ENCODE data around the gene MINAR2. TPM values are rescaled to one million over a fixed set of nuclear protein-coding genes. Genes with fewer than 3 reads are reported as not detected.

The MINAR2 gene, protein sequence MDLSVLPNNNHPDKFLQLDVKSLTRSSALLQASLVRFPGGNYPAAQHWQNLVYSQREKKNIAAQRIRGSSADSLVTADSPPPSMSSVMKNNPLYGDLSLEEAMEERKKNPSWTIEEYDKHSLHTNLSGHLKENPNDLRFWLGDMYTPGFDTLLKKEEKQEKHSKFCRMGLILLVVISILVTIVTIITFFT
- polyA plus RNA-seq (ENCODE audit: insufficient read length in 3 of 3): under 1 TPM; 0.07 to 0.11 (median 0.08) TPM

DNA sequence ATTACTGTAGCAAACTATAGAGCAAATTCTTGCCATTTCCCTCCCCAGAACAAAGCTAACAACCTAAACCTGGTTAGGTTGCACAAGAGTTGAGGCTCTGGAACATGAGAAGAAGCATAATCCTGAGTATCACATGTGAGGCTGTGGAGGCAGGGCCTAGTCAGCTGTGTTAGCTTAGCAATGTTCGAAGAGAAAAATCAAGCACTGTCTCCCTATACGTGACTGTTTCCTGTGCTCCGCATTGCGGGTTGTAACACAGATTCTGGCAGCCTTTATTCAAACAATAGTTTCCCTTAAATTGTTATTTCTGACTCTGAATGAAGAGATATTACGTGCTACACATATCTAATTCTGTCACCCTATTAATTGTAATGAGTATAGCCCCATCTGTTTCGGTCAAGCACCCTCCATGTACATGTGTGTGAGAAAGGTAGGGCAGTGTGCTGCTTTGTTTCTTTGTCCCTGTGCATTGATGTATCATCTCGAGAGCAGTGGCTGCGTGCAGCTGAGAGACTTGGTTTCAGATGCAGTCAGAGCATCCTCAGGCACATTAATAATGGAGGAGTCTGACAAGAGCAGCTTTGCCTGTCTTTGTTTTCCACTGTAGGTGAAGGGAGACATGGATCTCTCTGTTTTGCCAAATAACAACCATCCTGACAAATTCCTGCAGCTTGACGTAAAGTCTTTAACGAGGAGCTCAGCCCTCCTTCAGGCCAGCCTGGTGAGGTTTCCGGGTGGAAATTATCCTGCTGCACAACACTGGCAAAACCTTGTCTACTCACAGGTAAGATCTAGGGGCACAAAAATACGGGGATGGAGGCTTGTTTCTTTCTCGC is at the start of gene MINAR2:
Gene MINAR2 (plus strand): TSS at position 523 of the 836 bp plus-strand sequence. CDS start 97 bp downstream, at position 620.
- no peak for DNase-seq (ENCODE audit: low read depth in 3 of 3, low spot score in 2 of 3)

DNA sequence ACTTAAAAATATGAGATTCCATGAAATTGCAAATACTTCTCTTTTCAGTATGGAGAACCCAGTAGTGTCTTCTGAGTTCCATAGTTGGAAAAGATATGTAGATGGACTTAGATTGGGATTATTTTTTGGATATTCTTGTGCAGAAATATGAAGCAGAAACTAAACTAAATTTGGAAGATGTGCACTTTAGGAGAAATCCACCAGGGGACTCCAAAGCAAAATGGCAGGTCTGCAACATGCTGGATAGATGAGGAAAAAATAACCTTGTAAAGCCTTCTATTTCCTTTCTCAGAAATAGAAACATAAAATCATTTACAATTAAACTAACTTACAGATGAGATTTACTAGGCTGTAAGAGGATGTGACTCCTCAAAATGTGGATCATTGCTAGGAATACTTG is 49.2 kb upstream of the MINAR2 start:
- DNase-seq (ENCODE audit: low read depth in 3 of 3, low spot score in 2 of 3): no peak

DNA sequence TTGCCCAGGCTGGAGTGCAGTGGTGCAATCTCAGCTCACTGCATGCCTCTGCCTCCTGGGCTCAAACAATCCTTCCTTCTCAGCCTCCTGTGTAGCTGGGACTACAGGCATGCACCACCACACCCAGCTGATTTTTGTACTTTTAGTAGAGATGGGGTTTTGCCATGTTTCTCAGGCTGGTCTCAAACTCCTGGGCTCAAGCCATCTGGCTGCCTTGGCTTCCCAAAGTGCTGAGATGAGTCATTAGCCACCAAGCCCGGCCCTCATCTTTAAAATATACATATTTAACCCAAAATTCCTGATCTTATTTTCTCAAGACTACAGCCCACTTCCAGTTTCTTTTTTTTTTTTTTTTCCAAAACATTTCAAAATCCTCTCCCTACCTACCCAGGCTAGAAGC is 31.7 kb upstream of the MINAR2 start:
- DNase-seq (ENCODE audit: low read depth in 3 of 3, low spot score in 2 of 3): no peak

DNA sequence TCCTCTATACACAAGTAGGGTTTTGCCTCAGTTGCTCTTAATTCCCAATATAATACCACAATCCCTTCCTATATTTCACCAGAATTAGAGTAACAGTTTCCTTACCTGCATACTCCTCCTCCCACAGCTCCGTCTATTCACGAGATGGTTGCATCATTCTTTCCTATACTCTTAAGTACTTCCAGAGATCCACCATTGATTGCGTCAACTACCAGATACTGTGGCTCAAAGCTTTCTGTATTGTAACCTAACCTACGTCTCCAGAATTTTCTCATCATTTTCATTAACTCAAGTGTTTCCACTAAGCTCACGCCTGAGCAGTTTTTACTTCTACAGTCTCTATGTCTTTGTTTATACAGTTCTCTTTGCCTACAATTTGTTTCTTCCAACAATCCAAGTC is 31.2 kb upstream of the MINAR2 start:
- no peak for DNase-seq (ENCODE audit: low read depth in 3 of 3, low spot score in 2 of 3)

DNA sequence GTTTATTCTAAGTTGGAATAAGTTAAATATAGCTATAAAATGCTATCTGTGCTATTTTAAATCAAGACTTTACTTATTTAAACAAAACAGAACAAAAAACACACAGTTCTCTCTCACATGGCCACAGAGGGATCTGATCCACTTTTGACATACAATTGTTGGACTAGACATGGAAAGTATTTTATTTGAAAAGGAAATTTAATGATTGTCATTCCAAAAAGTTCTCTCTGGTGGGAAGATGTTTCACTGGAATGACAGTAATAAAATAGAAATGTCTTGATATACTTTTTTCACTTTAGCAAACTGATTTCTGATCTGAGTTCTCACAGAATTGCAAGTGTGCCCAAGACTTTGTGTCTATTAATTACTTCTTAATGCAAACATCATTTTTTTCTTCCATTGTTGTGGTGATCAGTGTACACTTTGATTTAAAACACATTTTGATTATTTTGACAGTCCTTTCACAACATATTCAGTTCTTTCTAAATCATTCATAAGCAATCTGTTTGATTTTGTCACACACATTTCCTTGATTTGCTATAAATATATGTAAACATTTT is 30.1 kb upstream of the MINAR2 start:
- DNase-seq (ENCODE audit: low read depth in 3 of 3, low spot score in 2 of 3): no peak

DNA sequence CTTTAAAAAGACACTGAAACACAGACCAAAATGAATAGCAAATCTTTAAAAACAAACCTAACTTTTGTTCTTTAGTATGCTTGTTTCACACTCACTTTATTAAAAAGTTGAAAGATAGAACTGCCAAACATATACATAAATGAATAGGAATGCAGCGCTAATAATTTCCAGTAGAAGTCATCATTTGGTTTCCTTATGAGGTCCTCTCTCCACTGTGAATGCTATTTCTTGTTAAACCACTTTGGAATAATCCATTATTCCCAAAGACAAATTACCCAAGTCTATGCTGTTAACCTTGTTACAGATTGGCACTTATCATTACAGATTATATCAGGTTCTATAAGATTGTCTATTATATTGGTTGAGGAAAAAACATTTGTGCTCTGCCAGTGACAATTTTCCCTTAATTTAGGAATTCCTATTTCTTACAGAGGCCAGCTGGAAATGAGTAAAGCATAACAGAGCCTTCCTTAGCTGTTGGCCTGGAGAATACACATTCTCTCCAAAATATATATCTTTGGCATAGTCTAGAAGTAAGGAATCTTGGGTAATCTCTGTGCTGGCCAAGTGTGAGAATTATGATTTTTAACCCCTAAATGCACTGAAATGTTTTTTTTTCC is 29.3 kb upstream of the MINAR2 start:
- DNase-seq (ENCODE audit: low read depth in 3 of 3, low spot score in 2 of 3): no peak

DNA sequence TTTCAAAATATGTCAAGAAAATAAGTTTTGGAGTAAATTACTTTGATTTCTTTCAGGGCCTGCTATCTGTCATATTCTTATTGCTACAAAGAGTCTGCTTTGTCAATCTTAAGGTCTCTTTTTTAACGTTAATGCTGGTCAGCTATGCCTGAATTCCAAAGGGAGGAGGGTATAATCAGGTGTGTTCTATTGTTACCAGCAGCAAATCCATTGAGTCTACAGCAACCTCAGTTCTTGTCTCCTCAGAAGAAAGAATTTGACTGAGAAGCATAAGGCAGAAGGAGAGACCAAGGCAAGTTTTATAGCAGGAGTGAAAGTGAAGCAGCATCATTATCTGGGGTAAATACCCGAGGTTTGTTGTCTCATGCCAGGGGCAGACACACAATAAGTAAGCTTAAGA is 23.7 kb upstream of the MINAR2 start:
- no peak for DNase-seq (ENCODE audit: low read depth in 3 of 3, low spot score in 2 of 3)

DNA sequence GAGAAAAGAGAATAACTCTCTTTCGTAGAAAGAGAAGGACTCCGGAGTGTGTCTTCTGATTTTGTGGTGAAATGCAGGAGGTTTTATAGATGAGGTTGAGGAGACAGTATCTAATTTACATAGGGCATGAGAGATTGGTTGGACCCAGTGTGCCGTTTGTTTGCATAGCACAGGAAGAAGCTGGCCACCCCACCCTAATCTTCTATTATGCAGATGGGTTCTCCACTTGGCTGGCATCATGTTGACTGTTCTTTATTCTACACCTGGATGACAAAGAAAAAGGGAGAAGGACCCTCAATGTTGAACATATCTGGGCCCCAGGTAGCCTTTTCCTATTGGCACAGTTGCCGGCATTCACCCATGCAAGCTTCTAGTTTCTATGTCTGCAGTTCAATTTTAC is 23.2 kb upstream of the MINAR2 start:
- DNase-seq (ENCODE audit: low read depth in 3 of 3, low spot score in 2 of 3): no peak

DNA sequence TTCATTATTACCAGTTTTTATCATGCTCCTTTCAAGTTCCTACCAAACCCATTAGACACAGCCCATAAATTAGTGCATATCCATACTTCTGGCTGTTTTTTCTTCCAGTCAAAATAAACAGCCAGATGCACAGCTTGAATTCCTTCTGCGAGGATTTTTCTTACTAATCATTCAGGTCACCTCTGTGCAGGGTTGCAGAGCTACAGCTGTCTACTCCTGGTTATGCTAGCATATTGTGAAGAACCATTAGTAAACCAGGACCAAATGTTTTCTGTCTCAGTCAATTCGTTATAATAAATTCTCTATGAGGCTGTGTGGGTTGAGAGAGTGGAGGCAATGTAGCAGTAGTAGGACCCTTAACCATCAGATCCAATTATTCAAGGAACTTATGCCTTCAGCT is 8.1 kb upstream of the MINAR2 start:
- DNase-seq (ENCODE audit: low read depth in 3 of 3, low spot score in 2 of 3): no peak

DNA sequence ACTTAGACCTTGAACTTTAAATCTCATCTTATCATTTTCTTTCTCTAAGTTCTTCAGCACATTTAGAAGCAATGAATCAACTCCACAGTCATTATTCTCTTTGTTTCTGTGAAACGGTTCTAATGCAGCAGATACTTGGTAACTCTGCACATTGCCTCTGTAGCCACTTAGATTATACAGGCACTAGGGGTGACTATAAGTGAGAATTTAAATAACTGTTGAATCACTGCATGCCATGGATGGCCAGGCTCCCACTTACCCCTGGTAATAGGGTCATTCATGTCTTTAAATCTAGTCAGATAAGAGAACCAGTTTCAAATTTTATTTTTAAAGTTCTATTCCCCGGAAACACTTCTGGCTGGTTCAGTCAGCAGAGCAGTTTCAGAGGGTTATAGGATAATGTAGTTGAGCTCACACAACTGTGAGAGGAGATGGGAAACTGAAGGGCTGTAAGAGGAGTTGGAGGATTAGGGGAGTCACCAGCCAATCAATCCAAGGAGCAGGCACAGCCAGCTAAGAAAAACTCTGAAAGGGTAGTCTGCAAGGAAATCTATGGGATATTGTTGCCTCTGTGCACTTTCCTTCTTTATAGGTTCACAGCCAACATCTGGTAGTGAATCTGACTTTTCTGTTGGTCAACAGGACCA is 4.2 kb upstream of the MINAR2 start:
- DNase-seq (ENCODE audit: low read depth in 3 of 3, low spot score in 2 of 3): no peak

DNA sequence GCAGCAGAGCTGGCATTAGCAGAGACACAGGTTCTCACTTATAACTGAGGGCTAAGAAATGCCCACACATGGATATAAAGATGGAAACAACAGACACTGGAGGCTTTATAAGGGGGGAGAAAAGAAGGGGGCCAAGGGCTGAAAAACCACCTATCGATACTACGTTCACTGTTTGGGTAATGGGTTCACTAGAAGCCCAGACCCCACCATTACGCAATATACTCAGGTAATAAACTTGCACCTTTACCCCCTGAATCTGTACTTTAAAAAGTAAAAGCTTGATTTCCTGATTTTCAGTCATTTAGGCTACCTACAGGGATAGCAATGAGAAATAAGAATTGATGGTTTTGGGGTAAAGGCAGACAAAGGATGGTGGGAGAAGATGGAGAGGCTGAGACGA is 1.9 kb upstream of the MINAR2 start:
- DNase-seq (ENCODE audit: low read depth in 3 of 3, low spot score in 2 of 3): no peak

DNA sequence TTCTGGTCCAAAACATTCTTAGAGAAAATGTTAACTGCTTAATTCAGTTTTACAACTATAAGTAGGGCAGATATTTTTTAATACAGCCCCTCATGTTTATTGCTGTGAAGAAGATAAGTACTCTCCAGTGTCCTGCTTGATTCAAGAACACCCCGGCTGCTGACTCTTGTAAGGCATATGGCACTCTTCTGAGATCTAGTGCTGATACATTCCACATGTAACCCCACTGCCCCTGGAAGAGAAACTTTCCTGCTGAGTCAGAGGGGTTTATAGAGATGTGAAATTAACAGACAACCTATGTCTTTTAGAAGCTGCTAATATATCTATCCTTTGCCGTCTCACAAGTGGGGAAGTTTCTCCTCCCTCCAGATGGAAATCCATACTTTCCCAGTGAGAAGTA is 1.0 kb upstream of the MINAR2 start:
- DNase-seq (ENCODE audit: low read depth in 3 of 3, low spot score in 2 of 3): no peak

DNA sequence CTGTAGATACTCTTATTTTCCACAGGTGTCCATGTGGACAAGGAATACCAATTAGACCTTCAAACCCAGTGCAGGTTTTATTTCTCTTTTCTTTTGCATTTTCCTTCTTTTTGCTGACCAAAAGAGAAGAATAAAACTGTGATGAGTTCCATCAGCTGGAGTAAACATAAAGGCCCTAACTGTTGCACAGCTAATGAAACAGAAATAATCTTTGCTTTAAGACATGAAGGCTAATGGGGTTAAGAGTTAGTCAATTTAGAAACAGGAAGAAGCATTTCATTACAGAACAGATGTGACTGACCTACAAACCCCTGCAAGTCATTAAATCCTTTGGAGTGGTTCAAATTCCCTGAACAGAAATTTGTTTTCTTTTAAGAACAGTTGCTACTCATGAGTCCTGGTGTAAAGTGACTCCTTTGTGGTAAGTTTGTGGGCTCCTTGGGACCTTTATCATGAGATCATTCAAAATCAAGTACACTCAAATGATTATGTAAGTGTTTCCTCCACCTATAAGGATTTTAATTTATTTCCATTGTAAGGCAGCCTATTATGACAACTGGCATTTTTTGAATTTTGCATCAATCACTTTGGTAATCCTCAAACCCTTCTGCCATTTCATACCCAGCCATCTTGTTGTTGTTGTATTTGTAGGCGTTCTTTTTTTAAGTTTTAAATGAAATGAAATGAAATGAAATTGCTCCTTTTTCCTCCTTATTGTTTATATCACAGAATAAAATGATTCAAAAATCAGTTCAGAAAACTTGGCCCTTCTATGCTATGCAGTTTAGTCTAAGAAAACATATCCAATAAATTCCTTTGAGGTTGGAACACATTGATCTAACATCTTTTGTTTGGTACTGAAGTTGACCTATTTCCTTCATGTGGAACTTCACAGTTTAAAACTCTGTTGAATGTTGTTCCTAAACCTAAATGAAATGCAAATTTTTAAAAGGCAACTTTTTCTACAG is 1.3 kb downstream of the MINAR2 start:
- no peak for DNase-seq (ENCODE audit: low read depth in 3 of 3, low spot score in 2 of 3)

DNA sequence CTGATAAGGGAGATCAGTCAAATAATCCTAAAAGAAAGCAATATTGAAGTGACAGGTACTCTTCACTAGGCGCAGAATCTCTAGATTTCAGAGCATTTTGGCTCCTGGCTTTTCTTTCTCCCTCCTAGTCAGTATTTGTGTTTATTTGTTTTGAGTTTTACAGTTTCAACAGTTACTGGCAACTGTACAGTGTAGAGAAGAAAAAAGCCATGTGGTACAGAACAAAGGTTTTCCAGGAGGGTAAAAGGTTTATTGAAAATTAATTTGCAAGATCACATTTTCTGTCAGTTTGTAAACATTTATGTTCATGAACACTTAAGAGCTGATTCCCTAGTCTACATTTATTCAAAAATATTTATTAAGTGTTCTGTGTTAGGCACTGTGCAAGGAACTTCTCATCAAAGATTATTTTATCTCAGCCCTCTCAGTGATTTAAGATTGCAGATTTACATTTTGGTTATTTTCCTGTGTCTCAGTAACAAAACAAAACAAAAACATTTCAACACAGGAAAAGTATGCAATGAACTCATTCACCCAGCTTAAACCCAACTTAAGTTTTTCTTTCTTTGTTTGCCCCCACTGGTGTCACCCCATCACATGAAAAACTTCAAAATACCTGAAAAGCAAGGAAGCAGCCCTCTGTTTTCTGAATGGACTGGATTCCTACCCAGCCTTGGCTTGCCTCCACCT is 12.9 kb downstream of the MINAR2 start:
- DNase-seq (ENCODE audit: low read depth in 3 of 3, low spot score in 2 of 3): no peak

DNA sequence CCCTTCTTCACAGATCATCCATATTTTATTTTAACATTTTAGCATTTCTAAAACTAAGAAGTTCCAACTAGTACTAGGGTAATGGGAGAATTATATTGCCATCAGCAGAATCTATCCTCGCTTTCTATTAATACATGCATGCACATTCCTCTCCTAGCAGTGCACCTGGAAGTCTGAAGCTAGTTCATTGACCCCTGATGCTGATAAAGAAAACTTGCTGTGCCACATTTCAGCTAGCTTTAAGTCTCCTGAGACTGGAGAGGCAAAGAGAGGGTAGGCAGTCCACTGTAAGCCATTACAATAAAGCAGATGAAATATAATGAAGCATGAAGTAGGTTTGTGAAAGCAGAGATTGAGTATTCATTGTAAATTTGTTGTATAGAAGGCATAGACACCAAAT is 15.8 kb downstream of the MINAR2 start:
- DNase-seq (ENCODE audit: low read depth in 3 of 3, low spot score in 2 of 3): no peak

DNA sequence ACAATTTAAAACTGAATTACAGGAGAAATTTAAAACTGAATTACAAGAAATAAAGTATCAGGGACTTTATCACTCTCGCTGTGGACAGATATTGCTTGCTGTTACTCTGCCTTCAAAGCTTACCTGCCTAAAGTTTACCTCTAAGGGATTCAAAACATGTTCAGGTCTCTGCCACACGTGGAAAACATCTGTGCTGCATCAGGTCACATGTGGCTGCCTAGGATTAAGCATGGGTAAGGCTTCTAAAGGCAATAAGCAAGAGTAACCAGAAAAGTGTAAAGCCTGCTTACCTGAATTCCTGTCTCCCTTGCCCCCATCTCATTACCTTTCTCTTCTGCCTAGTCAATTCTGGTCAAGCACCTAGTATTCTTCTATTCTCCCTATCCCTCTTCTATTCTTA is 18.9 kb downstream of the MINAR2 start:
- DNase-seq (ENCODE audit: low read depth in 3 of 3, low spot score in 2 of 3): no peak

DNA sequence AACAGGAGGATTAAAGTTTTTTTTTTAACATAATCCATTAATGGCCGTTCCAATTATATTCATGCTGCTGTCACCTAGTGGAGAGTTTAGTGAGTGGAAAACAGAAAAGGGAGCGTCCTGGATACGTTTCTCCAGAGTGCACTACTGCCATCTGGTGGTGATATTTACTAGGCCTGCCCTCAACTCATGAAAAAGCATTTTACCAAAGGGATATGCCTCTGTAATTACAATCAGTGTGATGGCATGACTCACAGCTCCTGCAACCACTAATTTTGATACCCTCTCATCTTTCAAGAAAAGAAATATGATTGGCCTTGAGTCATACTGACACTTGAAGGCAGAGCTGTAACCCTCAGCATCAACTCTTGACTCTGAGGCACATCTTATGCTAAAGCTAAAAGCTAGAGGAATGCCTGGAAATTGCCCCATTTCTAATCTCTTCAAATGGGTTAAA is 20.1 kb downstream of the MINAR2 start:
- DNase-seq (ENCODE audit: low read depth in 3 of 3, low spot score in 2 of 3): peak; percentile 78 to 91 (median 85)

DNA sequence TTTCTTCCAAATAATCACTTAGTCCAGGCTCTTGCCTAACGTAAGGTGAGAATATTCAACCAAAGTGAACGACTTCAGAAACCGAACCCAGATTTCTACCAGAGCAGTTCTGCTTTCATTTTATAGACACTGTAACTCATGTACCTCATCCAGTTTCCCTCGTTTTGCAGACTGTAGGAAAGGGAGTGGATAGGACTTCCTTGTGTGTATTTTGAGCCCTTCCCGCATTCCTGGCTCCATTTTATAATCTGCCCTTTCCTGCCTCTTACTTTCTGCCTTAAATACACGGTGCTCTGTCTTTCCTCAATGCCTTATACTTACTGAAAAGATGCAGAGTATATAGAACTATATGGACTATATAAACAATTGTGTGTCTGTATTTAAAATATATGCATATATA is 20.8 kb downstream of the MINAR2 start:
- DNase-seq (ENCODE audit: low read depth in 3 of 3, low spot score in 2 of 3): no peak

All from right renal cortex interstitium (tissue), 3 donors.